ELR (cell line): ENCODE results near the gene DFFB.

Experiments used
- DNase-seq: peaks from one replicate; pipeline ENCODE4 v3.0.0-alpha.2; 2015; ENCODE audit warnings: low read depth

The DFFB gene

GRCh38 chr1:3834701-3835100 is 22.6 kb upstream of the DFFB start:
- no peak for DNase-seq

- peak; percentile 61 for DNase-seq
Measured at GRCh38 chr1:3836421-3836820, 20.9 kb upstream of the DFFB start.

- no peak for DNase-seq
Measured at GRCh38 chr1:3837200-3837599, 20.1 kb upstream of the DFFB start.

GRCh38 chr1:3837685-3838084 is 19.6 kb upstream of the DFFB start:
- no peak for DNase-seq

- no peak for DNase-seq
Measured at GRCh38 chr1:3838788-3839187, 18.5 kb upstream of the DFFB start.

- no peak for DNase-seq
Measured at GRCh38 chr1:3841491-3841890, 15.8 kb upstream of the DFFB start.

GRCh38 chr1:3842912-3843311 is 14.4 kb upstream of the DFFB start:
- no peak for DNase-seq

- no peak for DNase-seq
Measured at GRCh38 chr1:3846541-3846940, 10.7 kb upstream of the DFFB start.

- no peak for DNase-seq
Measured at GRCh38 chr1:3847081-3847480, 10.2 kb upstream of the DFFB start.

- DNase-seq, result no peak
Measured at GRCh38 chr1:3850857-3851256, 6.4 kb upstream of the DFFB start.

- no peak for DNase-seq
Measured at GRCh38 chr1:3851292-3851691, 6.0 kb upstream of the DFFB start.

GRCh38 chr1:3852091-3852490 is 5.2 kb upstream of the DFFB start:
- no peak for DNase-seq

- no peak for DNase-seq
Measured at GRCh38 chr1:3852711-3853485, 4.4 kb upstream of the DFFB start.

- DNase-seq, result no peak
Measured at GRCh38 chr1:3857791-3858129, 484 bp downstream of the DFFB start.

- peak; percentile 6 for DNase-seq
Measured at GRCh38 chr1:3858231-3858981, 1.1 kb downstream of the DFFB start.

- no peak for DNase-seq
Measured at GRCh38 chr1:3863231-3863935, 6.1 kb downstream of the DFFB start.

GRCh38 chr1:3864884-3865283 is 7.6 kb downstream of the DFFB start:
- no peak for DNase-seq

GRCh38 chr1:3865606-3866160 is 8.4 kb downstream of the DFFB start:
- DNase-seq, result no peak

- DNase-seq, result no peak
Measured at GRCh38 chr1:3868464-3869006, 11.3 kb downstream of the DFFB start.

- peak; percentile 25 for DNase-seq
Measured at GRCh38 chr1:3869751-3870301, 12.6 kb downstream of the DFFB start.

GRCh38 chr1:3871451-3871805 is 14.2 kb downstream of the DFFB start:
- no peak for DNase-seq

- DNase-seq, result no peak
Measured at GRCh38 chr1:3872546-3872945, 15.3 kb downstream of the DFFB start.
